HG03103 (cell line): Measurements from ENCODE around the gene FAM25G.
A peak's percentile ranks its signal among the peaks of the same experiment; 100 is the strongest.
"Not testable (repeated sequence)": the region's sequence is repeated elsewhere in the genome, so short reads cannot be mapped to it uniquely, and the experiment has no call there.

Source experiments
- ATAC-seq: cut with Tn5 transposase; IDR thresholded peaks from one replicate; pipeline ENCODE4 v1.9.1; 2021; ENCODE audit warnings: low read depth; ENCODE audit not compliant: unreplicated experiment

FAM25G gene

DNA sequence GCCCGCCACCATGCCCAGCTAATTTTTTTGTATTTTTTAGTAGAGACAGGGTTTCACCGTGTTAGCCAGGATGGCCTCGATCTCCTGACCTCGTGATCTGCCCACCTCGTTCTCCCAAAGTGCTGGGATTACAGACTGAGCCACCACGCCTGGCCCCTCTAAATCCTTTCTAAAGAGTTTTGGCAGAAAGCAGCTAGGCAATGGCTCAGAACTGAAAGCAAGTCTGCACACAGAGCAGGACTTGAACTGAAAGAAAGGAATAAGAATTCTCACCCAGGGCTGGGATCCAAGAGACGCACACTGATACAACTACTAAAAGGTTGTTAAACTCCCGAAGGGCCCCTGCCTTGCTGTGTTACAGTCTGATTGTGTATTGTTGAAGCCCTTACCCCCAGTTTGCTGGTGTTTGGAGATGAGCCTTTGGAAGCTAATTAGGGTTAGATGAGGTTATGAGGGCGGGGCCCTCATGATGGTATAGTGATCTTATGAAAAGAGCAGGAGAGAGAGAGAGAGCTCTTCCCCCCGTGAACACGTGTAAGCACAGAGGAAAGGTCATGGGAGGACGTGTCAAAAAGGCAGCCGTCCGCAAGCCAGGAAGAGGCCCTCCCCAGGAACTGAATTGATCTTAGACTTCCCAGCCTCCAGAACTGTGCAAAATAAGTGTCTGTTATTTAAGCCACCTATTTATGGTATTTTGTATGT is 26.1 kb downstream of the FAM25G start:
- not testable (repeated sequence) for ATAC-seq

DNA sequence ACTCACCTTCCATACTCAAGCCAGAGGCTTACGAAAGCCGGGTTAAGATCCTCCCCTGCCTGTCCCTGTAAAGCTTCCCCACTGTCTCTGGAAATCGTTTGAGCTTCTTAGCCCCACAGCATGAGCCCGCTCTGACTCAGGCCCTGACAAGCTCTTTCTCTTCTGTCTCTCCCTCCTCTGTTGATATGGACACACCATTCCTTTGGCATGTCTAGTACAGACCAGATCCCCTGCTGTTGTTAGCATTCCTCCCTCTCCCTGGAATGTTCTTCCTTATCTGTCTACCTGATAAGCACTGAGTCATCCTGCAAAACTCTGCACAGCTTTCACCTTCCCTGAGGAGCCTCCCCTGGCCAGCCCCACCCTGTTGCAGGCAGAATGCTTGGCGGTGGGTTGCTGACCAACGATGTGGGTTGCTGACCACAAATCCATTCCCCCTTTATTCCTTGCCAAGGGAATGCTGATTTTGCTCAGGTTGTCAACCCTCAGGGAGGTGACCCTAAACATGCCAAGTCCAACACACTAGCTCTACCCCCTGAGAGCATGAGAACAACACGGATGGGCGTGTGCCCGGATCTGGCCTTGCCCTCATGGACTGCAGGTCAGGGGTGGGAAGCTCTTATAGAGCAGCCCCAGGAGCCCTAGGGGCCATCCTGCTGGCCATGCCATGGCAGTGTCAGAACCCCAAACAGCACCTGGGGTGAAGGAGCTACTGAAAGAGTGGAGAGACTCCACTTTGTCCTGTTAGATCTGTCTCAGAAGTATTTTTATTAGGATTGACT is 28.7 kb downstream of the FAM25G start:
- not testable (repeated sequence) for ATAC-seq

GRCh38 chr10:47461261-47461687 is 30.2 kb downstream of the FAM25G start:
- ATAC-seq, result peak; percentile 64

GRCh38 chr10:47458466-47459154 is 32.9 kb downstream of the FAM25G start:
- no peak for ATAC-seq

GRCh38 chr10:47457826-47458225 is 33.7 kb downstream of the FAM25G start:
- ATAC-seq, result no peak

GRCh38 chr10:47457528-47457820 is 34.0 kb downstream of the FAM25G start:
- ATAC-seq, result no peak

DNA sequence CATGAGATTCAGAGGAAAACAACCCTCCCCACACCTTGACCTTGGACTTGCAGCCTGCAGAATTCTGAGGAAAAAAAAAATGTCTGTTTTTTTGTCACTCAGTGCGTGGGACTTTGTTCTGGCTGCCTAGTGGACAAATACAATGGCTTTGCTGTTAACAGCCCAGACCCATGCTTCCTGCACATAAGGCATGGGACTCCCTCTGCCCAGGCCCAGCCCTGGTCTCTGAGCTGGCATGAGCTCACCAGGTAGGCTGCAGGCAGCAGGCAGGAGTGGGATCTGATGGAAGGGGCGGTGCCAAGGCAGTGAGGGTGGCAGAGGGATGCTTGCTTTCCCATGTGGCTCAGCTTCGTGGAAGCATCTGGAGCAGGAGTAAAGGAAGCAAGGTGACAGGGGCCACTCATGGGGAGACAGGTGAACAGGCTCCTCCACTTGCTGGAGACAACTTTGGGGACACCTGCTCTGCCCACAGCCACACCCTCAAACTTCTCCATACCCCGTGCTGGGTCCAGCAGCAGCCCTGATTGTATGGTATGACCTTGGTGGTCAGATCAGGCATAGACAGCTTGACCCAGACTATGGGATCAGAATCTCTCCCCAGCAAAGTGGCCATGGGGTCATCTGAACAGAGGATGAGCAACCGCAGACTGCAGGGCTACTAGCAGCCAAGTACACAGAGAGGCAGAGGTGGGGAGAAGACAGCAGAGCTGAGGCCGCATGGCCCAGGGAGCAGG is 34.5 kb downstream of the FAM25G start:
- ATAC-seq, result no peak

DNA sequence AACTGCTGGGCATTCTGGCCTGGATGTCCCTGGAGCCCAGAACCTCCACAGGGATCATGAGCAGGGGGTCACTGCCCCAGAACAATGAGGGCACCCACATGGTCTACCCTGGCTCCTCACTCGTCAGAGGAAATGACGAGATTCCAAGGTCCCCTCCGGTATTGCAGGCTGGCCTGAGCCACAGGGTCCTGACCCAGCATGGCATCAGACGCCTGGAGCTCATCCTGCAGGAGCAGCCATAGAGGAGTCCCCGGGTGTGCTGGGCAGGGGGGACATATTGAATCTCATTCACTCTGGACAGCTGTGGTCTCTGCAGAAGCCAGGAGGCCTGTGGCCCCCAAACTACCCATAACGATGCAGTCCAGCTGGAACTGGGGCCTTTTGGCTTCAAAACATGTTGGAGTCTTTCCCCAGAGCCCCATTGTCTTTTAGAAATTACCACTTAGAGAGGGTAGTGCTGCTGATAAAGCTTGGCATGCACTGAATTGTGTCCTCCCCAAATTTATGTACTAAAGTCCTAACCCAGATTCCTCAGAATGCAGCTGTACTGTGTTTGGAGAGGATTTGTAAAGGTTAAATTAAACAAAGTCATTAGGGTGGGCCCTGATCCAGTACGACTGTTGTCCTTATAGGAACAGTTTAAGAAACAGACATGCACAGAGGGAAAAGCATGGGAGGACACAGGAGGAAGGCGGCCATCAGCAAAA is 35.3 kb downstream of the FAM25G start:
- no peak for ATAC-seq

GRCh38 chr10:47455350-47456078 is 36.0 kb downstream of the FAM25G start:
- ATAC-seq, result not testable (repeated sequence)

DNA sequence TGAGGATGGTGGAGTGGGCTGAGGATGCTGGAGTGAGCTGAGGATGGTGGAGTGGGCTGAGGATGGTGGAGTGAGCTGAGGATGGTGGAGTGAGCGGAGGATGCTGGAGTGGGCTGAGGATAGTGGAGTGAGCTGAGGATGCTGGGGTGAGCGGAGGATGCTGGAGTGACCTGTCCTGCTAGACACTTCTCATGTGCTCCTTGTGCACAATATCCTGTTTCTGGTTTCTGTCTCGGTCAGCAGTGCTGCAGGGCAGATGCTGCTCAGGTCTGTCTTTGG is 36.8 kb downstream of the FAM25G start:
- no peak for ATAC-seq

GRCh38 chr10:47454008-47454779 is 37.3 kb downstream of the FAM25G start:
- no peak for ATAC-seq

DNA sequence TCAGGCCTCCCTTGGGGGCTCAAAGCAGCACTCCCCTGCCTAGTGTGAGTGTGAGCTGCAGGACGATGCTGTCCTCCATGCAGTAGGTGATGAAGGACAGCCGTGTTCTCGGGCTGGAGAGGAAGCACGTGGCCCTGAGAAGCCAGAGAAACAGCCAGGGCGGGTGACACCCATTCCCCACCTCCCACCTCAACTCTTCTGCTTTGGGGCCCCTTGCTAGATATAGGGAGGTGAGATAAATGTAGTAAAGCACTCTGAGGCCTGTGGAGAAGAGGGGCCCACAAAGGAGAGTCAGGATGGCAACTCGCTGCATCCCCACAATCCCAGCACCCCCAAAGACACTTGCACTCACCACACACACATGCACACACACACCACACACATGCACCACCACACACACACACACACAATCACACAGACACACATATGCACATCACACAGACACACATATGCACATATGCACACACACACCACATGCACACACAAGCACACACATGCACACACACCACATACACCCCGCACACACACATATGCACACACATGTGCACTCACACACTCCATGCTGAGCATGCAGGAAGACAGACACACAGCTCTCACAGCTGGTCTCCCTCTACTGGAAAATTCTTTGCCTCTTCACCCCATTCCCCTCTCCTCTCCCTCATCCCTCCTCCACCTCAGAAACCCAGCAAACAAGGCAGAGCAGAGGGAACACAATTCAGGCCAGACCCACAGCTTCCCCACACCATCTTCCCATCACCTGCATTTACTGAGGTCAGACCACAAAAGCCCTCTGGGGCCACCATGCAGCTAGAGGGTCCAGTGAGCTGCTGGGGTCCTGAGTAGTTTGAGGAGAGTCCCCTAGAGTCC is 38.1 kb downstream of the FAM25G start:
- ATAC-seq, result no peak

DNA sequence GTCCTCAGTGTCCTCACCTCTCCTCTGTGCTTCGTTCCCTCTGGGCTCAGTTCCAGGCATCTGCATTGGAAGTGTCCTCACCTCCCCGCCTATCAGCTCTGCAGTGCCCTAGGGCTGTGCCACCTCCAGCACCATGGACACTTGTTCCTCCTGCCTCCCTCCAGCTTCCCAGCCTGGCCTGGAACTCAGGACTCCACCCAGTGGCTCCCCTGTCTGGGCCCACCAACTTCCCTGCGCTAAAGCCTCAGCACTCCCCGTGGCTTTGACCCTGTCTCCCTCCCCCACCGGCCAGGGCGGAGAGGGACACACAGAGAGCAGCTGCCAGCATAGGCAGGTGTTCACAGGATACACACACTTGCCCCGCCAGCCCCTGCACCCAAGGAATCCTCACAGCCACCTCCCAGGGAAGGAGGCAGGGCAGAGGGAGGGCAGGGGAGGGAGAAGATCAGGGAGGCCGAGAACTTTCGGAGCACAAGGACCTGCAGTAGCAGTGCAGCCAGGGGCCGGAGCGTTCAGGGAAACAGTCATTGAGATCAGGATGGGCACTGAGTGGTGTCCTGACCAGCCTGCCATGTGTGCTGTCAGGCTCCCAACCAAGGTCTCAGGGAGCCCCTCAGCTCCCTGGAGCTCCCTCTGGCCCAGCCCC is 38.9 kb downstream of the FAM25G start:
- no peak for ATAC-seq

DNA sequence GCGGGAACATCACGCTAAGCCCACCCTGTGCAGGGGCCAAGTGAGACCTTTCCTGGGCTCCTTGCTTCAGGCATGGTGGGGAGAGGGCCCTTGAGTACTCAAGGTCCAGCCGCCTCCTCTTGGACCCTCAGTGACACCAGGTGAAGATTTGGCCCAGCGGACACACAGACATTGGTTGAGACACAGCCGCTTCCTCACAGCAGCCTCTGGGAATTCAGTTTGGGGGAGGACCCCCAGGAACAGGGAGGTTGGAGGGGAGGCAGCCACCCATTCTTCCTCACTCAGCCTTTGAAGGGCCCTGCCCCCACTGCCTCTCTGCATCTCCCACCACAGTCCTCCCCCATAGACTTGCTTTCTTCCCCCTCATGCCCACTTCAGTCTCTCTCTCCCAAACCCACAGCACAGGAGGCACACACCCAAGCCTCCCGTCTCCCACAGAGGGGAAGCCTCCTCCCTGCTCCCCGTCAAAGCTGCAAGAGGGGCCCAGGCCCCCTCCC is 39.5 kb downstream of the FAM25G start:
- no peak for ATAC-seq

DNA sequence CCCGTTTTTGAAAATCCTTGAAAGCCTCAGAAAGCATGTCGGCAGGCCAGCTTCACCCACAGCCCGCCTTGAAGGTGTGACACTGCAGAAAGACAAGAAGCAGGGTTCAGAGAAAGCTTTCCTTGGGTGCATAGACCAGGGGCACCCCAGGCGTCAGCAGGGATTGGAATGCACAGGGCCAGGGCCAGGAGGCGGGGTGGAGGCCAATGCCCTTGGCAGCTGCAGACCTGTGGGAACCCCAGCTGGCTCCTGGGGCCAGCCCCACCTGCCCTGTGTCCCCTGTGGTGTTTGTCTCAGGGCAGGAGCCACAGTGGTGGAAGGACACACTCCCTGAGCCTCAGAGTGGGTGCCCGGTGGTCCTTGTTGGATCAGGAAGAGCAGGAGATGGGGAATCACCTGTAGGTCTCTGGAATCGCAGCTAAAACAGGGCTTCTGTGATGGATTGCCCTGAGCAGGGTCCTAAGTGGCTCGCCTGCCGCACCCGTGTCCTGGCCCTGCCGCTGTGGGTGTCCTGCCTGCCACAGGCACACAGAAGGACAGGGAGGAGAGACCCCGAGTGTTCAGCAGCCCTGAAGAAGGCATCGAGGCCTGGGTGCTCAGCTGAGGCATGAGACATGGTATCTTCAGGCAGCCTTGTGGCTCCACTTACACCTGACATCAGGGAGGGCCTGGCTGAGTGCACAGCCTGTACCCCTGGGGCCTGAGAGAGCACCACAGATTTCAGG is 40.1 kb downstream of the FAM25G start:
- no peak for ATAC-seq

DNA sequence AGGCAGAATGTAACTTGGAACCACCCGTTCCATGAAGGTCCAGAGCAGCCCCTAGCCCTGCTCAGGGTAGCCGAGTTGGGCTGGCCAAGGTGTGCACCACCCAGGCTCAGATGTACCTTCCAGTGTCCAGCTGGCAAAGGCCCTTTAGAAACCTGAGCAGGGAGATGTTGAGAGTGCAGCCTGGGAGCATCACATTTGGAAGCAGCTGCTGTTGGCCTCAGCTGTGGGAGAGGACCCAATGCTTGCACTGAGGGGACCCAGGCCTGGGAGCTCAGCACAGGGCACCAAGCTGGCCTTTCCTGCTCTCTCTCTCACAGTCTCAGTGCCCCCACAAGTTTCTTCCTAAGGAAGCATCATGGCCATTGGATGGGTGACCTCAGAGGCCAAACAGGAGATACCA is 41.1 kb downstream of the FAM25G start:
- no peak for ATAC-seq

- ATAC-seq, result no peak
Observed at GRCh38 chr10:47449979-47450378, 41.5 kb downstream of the FAM25G start.
